Uterus (tissue), 2 donors: ENCODE measurements around the gene PRKCE.

ENCODE experiments used
- POLR2A ChIP-seq, 2 donors: fragments of 450-650 bp; IDR thresholded peaks; one replicate each; pipeline ENCODE4 v1.6.1; 2016; ENCODE audit warnings: antibody characterized with exemption in 2 of 2, mild to moderate bottlenecking in 1 of 2, moderate library complexity in 1 of 2
- TF ChIP-seq, protein P1 (sequence below), 4 experiments: fragments of 200-600 bp in 2 of 4; fragments of 450-650 bp in 2 of 4; sonication (generic) in 2 of 4; IDR thresholded peaks; one replicate each; pipeline ENCODE4 v1.5.1; 2016 to 2019; ENCODE audit warnings: antibody characterized with exemption in 4 of 4, mild to moderate bottlenecking in 2 of 4, moderate library complexity in 1 of 4

DNA sequence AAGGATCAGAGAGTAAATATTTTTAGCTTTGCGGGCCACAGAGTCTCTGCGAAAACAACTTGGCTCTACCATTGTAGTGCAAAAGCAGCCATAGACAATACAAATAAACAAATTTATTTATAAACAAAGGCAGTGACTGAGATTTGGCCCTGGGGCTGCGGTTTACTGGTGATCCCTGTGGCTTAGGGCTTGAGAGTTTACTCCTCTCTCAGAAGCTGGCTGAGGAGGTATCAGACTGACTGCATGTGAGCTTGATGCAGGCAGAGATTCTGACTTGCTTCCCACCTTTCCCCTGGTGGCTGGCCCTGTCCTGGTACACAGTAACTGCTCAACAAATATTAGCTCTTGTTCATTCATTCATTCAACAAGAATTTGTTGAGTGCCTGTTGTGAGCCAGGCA is 81.5 kb downstream of the PRKCE start:
- TF ChIP-seq, protein P1, sequence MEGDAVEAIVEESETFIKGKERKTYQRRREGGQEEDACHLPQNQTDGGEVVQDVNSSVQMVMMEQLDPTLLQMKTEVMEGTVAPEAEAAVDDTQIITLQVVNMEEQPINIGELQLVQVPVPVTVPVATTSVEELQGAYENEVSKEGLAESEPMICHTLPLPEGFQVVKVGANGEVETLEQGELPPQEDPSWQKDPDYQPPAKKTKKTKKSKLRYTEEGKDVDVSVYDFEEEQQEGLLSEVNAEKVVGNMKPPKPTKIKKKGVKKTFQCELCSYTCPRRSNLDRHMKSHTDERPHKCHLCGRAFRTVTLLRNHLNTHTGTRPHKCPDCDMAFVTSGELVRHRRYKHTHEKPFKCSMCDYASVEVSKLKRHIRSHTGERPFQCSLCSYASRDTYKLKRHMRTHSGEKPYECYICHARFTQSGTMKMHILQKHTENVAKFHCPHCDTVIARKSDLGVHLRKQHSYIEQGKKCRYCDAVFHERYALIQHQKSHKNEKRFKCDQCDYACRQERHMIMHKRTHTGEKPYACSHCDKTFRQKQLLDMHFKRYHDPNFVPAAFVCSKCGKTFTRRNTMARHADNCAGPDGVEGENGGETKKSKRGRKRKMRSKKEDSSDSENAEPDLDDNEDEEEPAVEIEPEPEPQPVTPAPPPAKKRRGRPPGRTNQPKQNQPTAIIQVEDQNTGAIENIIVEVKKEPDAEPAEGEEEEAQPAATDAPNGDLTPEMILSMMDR (IDR thresholded peaks at IDR 0.05), result no peak
- TF ChIP-seq POLR2A (IDR thresholded peaks at IDR 0.05), result no peak
